ENCODE results near the gene SH2D6. TPM values are rescaled to one million over a fixed set of nuclear protein-coding genes. Genes with fewer than 3 reads are reported as not detected.

SH2D6 gene
- polyA plus RNA-seq, 1 of the 3 experiments (the other 2 are of a cell fraction), result 0.33 TPM

GRCh38 chr2:85457043-85457442 is 38.5 kb downstream of the SH2D6 start:
- no peaks in the 10 kb centered on the region for H3K27me3 ChIP-seq (ENCODE audit: insufficient read depth)
- H3K4me3 ChIP-seq (ENCODE audit: low read depth in 2 of 2, low read length in 1 of 2), result no peak overlapping the region
- H3K9me2 ChIP-seq, result no peaks in the 10 kb centered on the region
- H3K4me1 ChIP-seq (ENCODE audit: control insufficient read depth in 1 of 2, insufficient read depth in 2 of 2, low read depth in 1 of 2, low read length in 1 of 2), result no peaks in the 10 kb centered on the region; a peak in 1 of 4 replicates
- no peak for TF ChIP-seq TAF1 (IDR thresholded peaks at IDR 0.05; ENCODE audit: borderline replicate concordance, low read depth, low read length)
- TF ChIP-seq PBX3 (IDR thresholded peaks at IDR 0.05), result no peak
- no peak for TF ChIP-seq ELF1 (IDR thresholded peaks at IDR 0.05)
- TF ChIP-seq EP300 (IDR thresholded peaks at IDR 0.05; ENCODE audit: borderline replicate concordance in 1 of 2, low read depth in 1 of 2, low read length in 1 of 2), result no peak
- no peak for TF ChIP-seq NFIC (IDR thresholded peaks at IDR 0.05; ENCODE audit: borderline replicate concordance)
- ChIA-PET POLR2A (interaction anchor here (1.5 kb wide), 1 partner anchor 82 kb away, joined by 4 read pairs; the partner anchor contains the start of gene MAT2A), CTCF (interaction anchor here (0.9 kb wide), 1 partner anchor 36 kb away, joined by 4 read pairs; no protein-coding TSS in a partner anchor)
- no peak overlapping the region for H3K9ac ChIP-seq
- no peak overlapping the region for H3K27ac ChIP-seq (ENCODE audit: low read depth in 2 of 2, low read length in 1 of 2)
- H4K20me1 ChIP-seq (ENCODE audit: insufficient read depth), result no peaks in the 10 kb centered on the region
- no peak for DNase-seq
- H3K9me3 ChIP-seq, result no peaks in the 10 kb centered on the region
- no peaks in the 10 kb centered on the region for H3K79me2 ChIP-seq (ENCODE audit: insufficient read depth)
- no peaks in the 10 kb centered on the region for H3F3A ChIP-seq (replicated peaks; ENCODE audit: insufficient read depth)
- no peaks in the 10 kb centered on the region for H3K36me3 ChIP-seq (replicated peaks in 1 of 2; ENCODE audit: control insufficient read depth in 1 of 2, insufficient read depth in 2 of 2, low read length in 1 of 2)
- H3K4me2 ChIP-seq, result no peak overlapping the region
- 70% methylated on average over 5 of the region's 5 CpGs for WGBS (ENCODE audit: low lambda C conversion rate)
- H2AFZ ChIP-seq (ENCODE audit: low read depth), result no peak overlapping the region

DNA sequence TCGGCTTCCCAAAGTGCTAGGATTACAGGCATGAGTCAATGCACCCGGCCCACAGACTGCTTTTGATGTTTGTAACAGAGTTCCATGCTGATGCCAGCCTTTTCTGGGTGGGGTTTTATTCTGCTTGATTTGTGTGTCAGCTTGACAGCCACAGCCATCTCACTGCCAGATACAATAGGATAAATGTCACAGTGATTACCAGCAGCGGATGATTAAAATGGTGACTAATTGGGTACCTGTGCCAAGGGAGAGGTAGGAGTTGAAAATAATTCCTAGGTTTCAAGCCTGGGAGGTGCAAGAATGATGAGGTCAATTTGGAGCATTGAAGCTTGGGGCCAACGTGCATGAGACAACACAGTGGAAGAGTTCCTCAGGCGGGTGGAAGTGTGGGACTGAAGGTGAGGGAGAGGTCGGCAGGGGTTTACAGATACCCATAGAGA is 39.4 kb downstream of the SH2D6 start:
- Histone ChIP-seq H3K4me2 (no peak overlapping the region), H3K79me2 (ENCODE audit: insufficient read depth) (no peaks in the 10 kb centered on the region), H3K9me3 (no peaks in the 10 kb centered on the region), H3K9me2 (no peaks in the 10 kb centered on the region), H2AFZ (ENCODE audit: low read depth) (no peak overlapping the region), H3K27me3 (ENCODE audit: insufficient read depth) (no peaks in the 10 kb centered on the region), H3F3A (replicated peaks; ENCODE audit: insufficient read depth) (peaks cover 3% of the 10 kb centered on the region), H3K4me3 (ENCODE audit: low read depth in 2 of 2, low read length in 1 of 2) (no peak overlapping the region), H4K20me1 (ENCODE audit: insufficient read depth) (no peaks in the 10 kb centered on the region), H3K9ac (no peak overlapping the region), H3K4me1 (ENCODE audit: control insufficient read depth in 1 of 2, insufficient read depth in 2 of 2, low read depth in 1 of 2, low read length in 1 of 2) (no peaks in the 10 kb centered on the region; a peak in 1 of 4 replicates), H3K27ac (ENCODE audit: low read depth in 2 of 2, low read length in 1 of 2) (no peak overlapping the region), H3K36me3 (replicated peaks in 1 of 2; ENCODE audit: control insufficient read depth in 1 of 2, insufficient read depth in 2 of 2, low read length in 1 of 2) (no peaks in the 10 kb centered on the region)
- TF ChIP-seq TCF12 (IDR thresholded peaks at IDR 0.05) (peak; percentile 22; the same call in 1 of the 2 replicates), ZBTB33 (IDR thresholded peaks at IDR 0.05; ENCODE audit: borderline replicate concordance, low read depth) (no peak), PBX3 (IDR thresholded peaks at IDR 0.05) (peak; percentile 65), RCOR1 (IDR thresholded peaks at IDR 0.05; ENCODE audit: low read length) (no peak), EP300 (IDR thresholded peaks at IDR 0.05; ENCODE audit: borderline replicate concordance in 1 of 2, low read depth in 1 of 2, low read length in 1 of 2) (no peak)
- 66% methylated on average over 6 of the region's 6 CpGs for WGBS (ENCODE audit: low lambda C conversion rate)
- no peak for DNase-seq
- ChIA-PET CTCF (interaction anchor here (0.9 kb wide), 1 partner anchor 37 kb away, joined by 4 read pairs; no protein-coding TSS in a partner anchor), POLR2A (interaction anchor here (1.1 kb wide), 1 partner anchor 81 kb away, joined by 4 read pairs; the partner anchor contains the start of gene MAT2A)

All from SK-N-SH (cell line).